ENCODE results near the gene FOXP1. TPM values are rescaled to one million over a fixed set of nuclear protein-coding genes. Genes with fewer than 3 reads are reported as not detected.

Gene FOXP1
- total and polyA plus RNA-seq, 2 of the 8 experiments (the other 6 are each of a cell fraction or from before 2014, with no cell fraction given) = 13.9 to 25.4 TPM

- Histone ChIP-seq H2AK5ac (ENCODE audit: low read depth, low read length) (no peak overlapping the region), H3K9me3 (ENCODE audit: insufficient read depth in 2 of 2, low read depth in 1 of 2, low read length in 1 of 2) (no peaks in the 10 kb centered on the region), H2BK12ac (ENCODE audit: low read depth, low read length) (no peak overlapping the region), H3K79me1 (ENCODE audit: low read depth, low read length) (peaks cover 5% of the 10 kb centered on the region), H3K23me2 (ENCODE audit: low read depth, low read length) (no peaks in the 10 kb centered on the region), H3K4me2 (ENCODE audit: insufficient read depth in 1 of 2, low read depth in 2 of 2, low read length in 2 of 2) (no peak overlapping the region), H4K20me1 (replicated peaks in 1 of 2; ENCODE audit: control insufficient read depth in 1 of 2, insufficient read depth in 2 of 2, low read length in 2 of 2) (no peaks in the 10 kb centered on the region), H3K4me3 (ENCODE audit: extremely low read depth in 1 of 4, insufficient read depth in 2 of 4, low read depth in 3 of 4, low read length in 4 of 4) (no peak overlapping the region), H2BK5ac (ENCODE audit: low read depth, low read length) (no peak overlapping the region), H3K18ac (ENCODE audit: extremely low read depth, low read length) (no peak overlapping the region), H3K14ac (ENCODE audit: insufficient read length) (no peak overlapping the region), H3K27ac (ENCODE audit: low read depth, low read length) (no peak overlapping the region), H3K23ac (ENCODE audit: insufficient read length) (no peak overlapping the region), H3K56ac (replicated peaks; ENCODE audit: insufficient read length, low read depth, low read length) (no peak overlapping the region), H2BK20ac (ENCODE audit: low read length) (no peak overlapping the region), H3K27me3 (replicated peaks in 1 of 4; ENCODE audit: control insufficient read depth in 3 of 4, extremely low read depth in 1 of 4, insufficient read depth in 3 of 4, low read length in 3 of 4) (no peaks in the 10 kb centered on the region), H3K79me2 (ENCODE audit: control insufficient read depth in 1 of 2, insufficient read depth in 2 of 2, low read length in 2 of 2) (peaks cover 2 to 27% of the 10 kb centered on the region in 2 experiments; a peak in 2 of 4 replicates), H3K4ac (replicated peaks; ENCODE audit: insufficient read length, low read depth, low read length) (no peak overlapping the region), H2AFZ (ENCODE audit: low read length) (no peak overlapping the region), H4K8ac (ENCODE audit: extremely low read depth, insufficient read depth, low read length) (no peak overlapping the region), H2BK15ac (ENCODE audit: low read length) (no peak overlapping the region), H3K9ac (replicated peaks in 1 of 4; ENCODE audit: extremely low read depth in 1 of 4, low read depth in 3 of 4, low read length in 3 of 4) (no peak overlapping the region), H4K5ac (ENCODE audit: insufficient read length, low read depth, low read length) (no peak overlapping the region), H3K36me3 (ENCODE audit: control insufficient read depth in 2 of 4, insufficient read depth in 4 of 4, low read length in 3 of 4) (no peaks in the 10 kb centered on the region), H3K4me1 (replicated peaks in 1 of 4; ENCODE audit: control insufficient read depth in 3 of 4, insufficient read depth in 4 of 4, low read length in 3 of 4) (peaks cover 0 to 15% (median 7%) of the 10 kb centered on the region in 4 experiments; a peak in 4 of 7 replicates), H4K91ac (replicated peaks; ENCODE audit: insufficient read length, low read length) (no peak overlapping the region), H2BK120ac (replicated peaks; ENCODE audit: low read depth, low read length) (no peak overlapping the region)
- ChIA-PET POLR2A (ENCODE audit: partially characterized antibody) (interaction anchor here (0.7 kb wide), 1 partner anchor 248 kb away, joined by 3 read pairs; no protein-coding TSS in a partner anchor), CTCF (ENCODE audit: partially characterized antibody) (interaction anchor here (1.8 kb wide), 1 partner anchor 32 kb away, joined by 5 read pairs; no protein-coding TSS in a partner anchor)
- 88% methylated on average over 8 of the region's 8 CpGs; no CpG with 5 or more reads in 1 of the 2 experiments for WGBS, 2 experiments (ENCODE audit: extremely low coverage in 1 of 2, insufficient coverage in 1 of 2, insufficient read length in 1 of 2, insufficient replicate concordance in 2 of 2, low coverage in 1 of 2, low lambda C conversion rate in 2 of 2, missing lambda C conversion rate in 1 of 2)
- no peak for FAIRE-seq
- DNase-seq (ENCODE audit: low read depth in 1 of 2, low spot score in 2 of 2) = no peak
- TF ChIP-seq RFX5 (IDR thresholded peaks at IDR 0.05; ENCODE audit: borderline replicate concordance, low read depth, low read length) (no peak), SP1 (IDR thresholded peaks at IDR 0.05; ENCODE audit: low read depth, low read length) (no peak), CTBP2 (IDR thresholded peaks at IDR 0.05; ENCODE audit: borderline replicate concordance, insufficient read depth, insufficient read length, low read length) (no peak), EGR1 (IDR thresholded peaks at IDR 0.05; ENCODE audit: borderline replicate concordance, low read depth, low read length) (no peak), GTF2F1 (IDR thresholded peaks at IDR 0.05; ENCODE audit: borderline replicate concordance, low read depth, low read length) (no peak), CBX5 (IDR thresholded peaks at IDR 0.05; ENCODE audit: low read depth, low read length) (no peak), TCF12 (IDR thresholded peaks at IDR 0.05; ENCODE audit: low read depth, low read length) (no peak), RBBP5 (IDR thresholded peaks at IDR 0.05; ENCODE audit: borderline replicate concordance, low read depth, low read length) (no peak)
- TF ChIP-seq, protein P1, sequence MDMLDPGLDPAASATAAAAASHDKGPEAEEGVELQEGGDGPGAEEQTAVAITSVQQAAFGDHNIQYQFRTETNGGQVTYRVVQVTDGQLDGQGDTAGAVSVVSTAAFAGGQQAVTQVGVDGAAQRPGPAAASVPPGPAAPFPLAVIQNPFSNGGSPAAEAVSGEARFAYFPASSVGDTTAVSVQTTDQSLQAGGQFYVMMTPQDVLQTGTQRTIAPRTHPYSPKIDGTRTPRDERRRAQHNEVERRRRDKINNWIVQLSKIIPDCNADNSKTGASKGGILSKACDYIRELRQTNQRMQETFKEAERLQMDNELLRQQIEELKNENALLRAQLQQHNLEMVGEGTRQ (IDR thresholded peaks at IDR 0.05; ENCODE audit: low read length) = no peak
These were observed 332.3 kb downstream of the FOXP1 start for GRCh38 chr3:71251156-71251775.

All from H1 (cell line).